ENCODE measurements around the gene CPSF4L. TPM values are rescaled to one million over a fixed set of nuclear protein-coding genes. Genes with fewer than 3 reads are reported as not detected.

The CPSF4L gene
- polyA plus RNA-seq, 3 donors = not detected

DNA sequence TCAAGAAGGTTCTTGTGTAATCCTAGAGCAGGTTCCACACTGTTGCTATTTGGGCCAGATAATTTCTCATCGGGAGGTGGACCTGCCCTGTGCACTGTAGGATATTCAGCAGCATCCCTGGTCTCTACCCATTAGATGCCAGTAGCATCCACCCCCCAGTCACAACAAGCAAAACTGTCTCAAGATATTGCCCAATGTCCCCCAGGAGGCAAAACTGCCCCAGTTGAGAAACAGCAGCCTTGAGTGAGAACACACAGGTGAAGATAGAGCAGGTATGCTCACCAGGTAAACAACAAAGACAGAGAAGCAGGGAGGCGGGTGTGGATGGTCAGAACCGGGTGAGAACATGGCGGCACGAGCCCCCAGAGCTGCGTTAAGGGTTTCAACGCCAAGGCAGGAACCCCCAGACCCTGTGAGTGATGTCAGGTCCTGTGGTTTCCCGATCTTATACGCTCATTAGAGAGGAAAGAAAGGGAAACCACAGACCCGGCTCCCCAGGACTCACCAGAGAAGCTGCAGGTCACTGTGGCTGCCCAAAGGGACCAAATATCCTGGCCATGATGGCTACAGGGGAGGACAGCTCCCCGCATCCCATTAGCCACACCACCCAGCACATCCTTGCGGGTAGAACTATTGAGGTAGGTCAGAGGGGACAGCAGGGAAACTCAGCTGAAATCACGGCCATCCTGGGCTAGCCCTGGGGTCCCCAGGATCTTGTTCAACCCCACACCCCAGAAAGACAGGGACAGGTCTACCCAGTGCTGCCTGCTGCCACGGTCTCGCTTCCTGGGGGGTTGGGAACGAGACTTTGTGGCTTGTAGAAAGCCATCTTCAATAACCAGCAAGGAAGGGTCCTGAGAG is 28.9 kb upstream of the CPSF4L start:
- peaks cover 49% of the 10 kb centered on the region for H3K79me2 ChIP-seq (ENCODE audit: insufficient read depth, low read length)
- Mint-ChIP-seq H3K4me1 (peaks cover 60% of the 10 kb centered on the region), H3K4me3 (peak overlapping the region; percentile 61 to 88), H3K27me3 (ENCODE audit: low read depth in 3 of 3) (peaks cover 1 to 4% (median 4%) of the 10 kb centered on the region in 3 donors), H3K9me3 (no peaks in the 10 kb centered on the region), H3K27ac (peak overlapping the region; percentile 90 to 96 (median 95)), H3K36me3 (peaks cover 23 to 31% of the 10 kb centered on the region in 2 donors)
- peak overlapping the region; percentile 64 for H3K4me2 ChIP-seq (replicated peaks; ENCODE audit: extremely low read depth, low read length, poor library complexity, severe bottlenecking)
- peak in 2 of 3 donors; percentile 37 to 73 for DNase-seq
- peak overlapping the region; percentile 66 for H2AFZ ChIP-seq (ENCODE audit: insufficient read depth, low read depth, low read length, poor library complexity, severe bottlenecking)
- TF ChIP-seq, protein P1, sequence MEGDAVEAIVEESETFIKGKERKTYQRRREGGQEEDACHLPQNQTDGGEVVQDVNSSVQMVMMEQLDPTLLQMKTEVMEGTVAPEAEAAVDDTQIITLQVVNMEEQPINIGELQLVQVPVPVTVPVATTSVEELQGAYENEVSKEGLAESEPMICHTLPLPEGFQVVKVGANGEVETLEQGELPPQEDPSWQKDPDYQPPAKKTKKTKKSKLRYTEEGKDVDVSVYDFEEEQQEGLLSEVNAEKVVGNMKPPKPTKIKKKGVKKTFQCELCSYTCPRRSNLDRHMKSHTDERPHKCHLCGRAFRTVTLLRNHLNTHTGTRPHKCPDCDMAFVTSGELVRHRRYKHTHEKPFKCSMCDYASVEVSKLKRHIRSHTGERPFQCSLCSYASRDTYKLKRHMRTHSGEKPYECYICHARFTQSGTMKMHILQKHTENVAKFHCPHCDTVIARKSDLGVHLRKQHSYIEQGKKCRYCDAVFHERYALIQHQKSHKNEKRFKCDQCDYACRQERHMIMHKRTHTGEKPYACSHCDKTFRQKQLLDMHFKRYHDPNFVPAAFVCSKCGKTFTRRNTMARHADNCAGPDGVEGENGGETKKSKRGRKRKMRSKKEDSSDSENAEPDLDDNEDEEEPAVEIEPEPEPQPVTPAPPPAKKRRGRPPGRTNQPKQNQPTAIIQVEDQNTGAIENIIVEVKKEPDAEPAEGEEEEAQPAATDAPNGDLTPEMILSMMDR (IDR thresholded peaks at IDR 0.05) = no peak
- no peaks in the 10 kb centered on the region for H3K9me3 ChIP-seq (replicated peaks in 1 of 2; ENCODE audit: control insufficient read depth in 1 of 2, insufficient read depth in 1 of 2, low read length in 2 of 2)
- peaks cover 37 to 49% of the 10 kb centered on the region in 2 donors for H3K4me1 ChIP-seq (ENCODE audit: control insufficient read depth in 1 of 2, insufficient read depth in 2 of 2, low read length in 2 of 2)
- H3K4me3 ChIP-seq (replicated peaks in 1 of 3; ENCODE audit: low read depth in 2 of 3, low read length in 3 of 3) = peak overlapping the region; percentile 4 to 70 (median 11)
- peak overlapping the region; percentile 53 to 84 for H3K27ac ChIP-seq (ENCODE audit: low read depth in 1 of 2, low read length in 2 of 2)
- H4K20me1 ChIP-seq (ENCODE audit: insufficient read depth, low read length) = peaks cover 14% of the 10 kb centered on the region
- H3K9ac ChIP-seq (ENCODE audit: insufficient read depth, low read length, poor library complexity, severe bottlenecking) = peak overlapping the region; percentile 65
- peaks cover 4 to 11% of the 10 kb centered on the region in 2 donors for H3K36me3 ChIP-seq (replicated peaks in 1 of 2; ENCODE audit: control insufficient read depth in 1 of 2, insufficient read depth in 2 of 2, low read length in 2 of 2)
- intact Hi-C loops (cut with micrococcal nuclease) = loop anchor here in 1 of 2 donors (2.0 kb wide), 1 partner anchor 14 kb away; no protein-coding TSS in a partner anchor
- no peaks in the 10 kb centered on the region for H3K27me3 ChIP-seq (ENCODE audit: control insufficient read depth in 2 of 2, insufficient read depth in 2 of 2, low read length in 2 of 2)
- 27% methylated on average over 8 of the region's 16 CpGs for WGBS (ENCODE audit: insufficient coverage)

DNA sequence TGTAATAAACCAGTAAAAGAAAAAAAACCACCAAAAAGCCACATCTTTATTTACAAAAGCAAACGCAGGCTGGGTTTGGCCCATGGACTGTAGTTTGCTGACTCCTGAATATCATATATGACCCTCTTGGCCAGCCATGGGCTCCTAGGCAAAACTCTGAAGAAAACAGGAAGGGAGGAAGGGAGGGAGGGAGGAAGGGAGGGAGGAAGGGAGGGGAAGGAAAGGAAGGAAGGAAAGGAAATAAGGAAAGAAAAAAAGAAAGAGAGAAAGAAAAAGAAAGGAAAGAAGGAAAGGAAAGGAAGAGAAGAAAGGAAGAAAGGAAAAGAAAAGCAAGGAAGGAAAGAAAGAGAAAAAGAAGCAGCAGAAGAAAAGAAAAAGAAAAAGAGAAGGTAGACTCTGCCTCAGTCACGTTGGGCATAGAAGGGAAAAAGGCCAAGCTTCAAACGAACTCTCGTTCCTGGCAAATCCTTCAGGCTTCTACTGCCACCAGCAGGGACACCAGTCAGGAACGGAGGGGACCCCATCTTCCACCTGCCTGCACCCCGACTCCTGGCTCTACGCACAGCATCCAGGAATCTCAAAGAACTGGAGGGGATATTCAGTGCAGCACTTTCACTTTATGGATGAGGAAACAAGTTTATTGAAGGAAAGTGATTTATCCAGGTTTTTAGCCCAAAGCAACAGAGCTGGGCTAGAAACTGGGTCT is 28.0 kb upstream of the CPSF4L start:
- Histone ChIP-seq H3K4me2 (replicated peaks; ENCODE audit: extremely low read depth, low read length, poor library complexity, severe bottlenecking) (peak overlapping the region; percentile 19), H3K36me3 (replicated peaks in 1 of 2; ENCODE audit: control insufficient read depth in 1 of 2, insufficient read depth in 2 of 2, low read length in 2 of 2) (peaks cover 10 to 20% of the 10 kb centered on the region in 2 donors), H3K4me1 (ENCODE audit: control insufficient read depth in 1 of 2, insufficient read depth in 2 of 2, low read length in 2 of 2) (peaks cover 37 to 49% of the 10 kb centered on the region in 2 donors), H3K9ac (ENCODE audit: insufficient read depth, low read length, poor library complexity, severe bottlenecking) (no peak overlapping the region), H3K4me3 (replicated peaks in 1 of 3; ENCODE audit: low read depth in 2 of 3, low read length in 3 of 3) (peak overlapping the region in 1 of 3 experiments; percentile 70), H2AFZ (ENCODE audit: insufficient read depth, low read depth, low read length, poor library complexity, severe bottlenecking) (no peak overlapping the region), H3K9me3 (replicated peaks in 1 of 2; ENCODE audit: control insufficient read depth in 1 of 2, insufficient read depth in 1 of 2, low read length in 2 of 2) (no peaks in the 10 kb centered on the region), H4K20me1 (ENCODE audit: insufficient read depth, low read length) (peaks cover 18% of the 10 kb centered on the region), H3K27ac (ENCODE audit: low read depth in 1 of 2, low read length in 2 of 2) (peak overlapping the region in 1 of 2 donors; percentile 84), H3K27me3 (ENCODE audit: control insufficient read depth in 2 of 2, insufficient read depth in 2 of 2, low read length in 2 of 2) (no peaks in the 10 kb centered on the region), H3K79me2 (ENCODE audit: insufficient read depth, low read length) (peaks cover 41% of the 10 kb centered on the region)
- peak overlapping the region in 1 of 2 donors; percentile 60 for H3K4me3 Mint-ChIP-seq
- H3K36me3 Mint-ChIP-seq = peaks cover 19 to 34% of the 10 kb centered on the region in 2 donors
- H3K9me3 Mint-ChIP-seq = no peaks in the 10 kb centered on the region
- peaks cover 1 to 4% (median 4%) of the 10 kb centered on the region in 3 donors for H3K27me3 Mint-ChIP-seq (ENCODE audit: low read depth in 3 of 3)
- TF ChIP-seq, protein P1 (IDR thresholded peaks at IDR 0.05) = no peak
- DNase-seq = no peak
- H3K27ac Mint-ChIP-seq = peak overlapping the region in 5 of 7 donors; percentile 35 to 93 (median 64)
- 81% methylated on average over 3 of the region's 7 CpGs for WGBS (ENCODE audit: insufficient coverage)
- intact Hi-C loops (cut with micrococcal nuclease) = loop anchor here in 1 of 2 donors (2.0 kb wide), 1 partner anchor 15 kb away; no protein-coding TSS in a partner anchor
- H3K4me1 Mint-ChIP-seq = peaks cover 60% of the 10 kb centered on the region

Measured in CD14-positive monocyte (primary cell).